RPMI8226 (cell line): Measurements from ENCODE around the gene C1orf35.
A peak's percentile ranks its signal among the peaks of the same experiment; 100 is the strongest.

Source experiments
- DNase-seq: peaks from one replicate; pipeline ENCODE4 v3.0.0-alpha.2; 2015

Gene C1orf35

DNA sequence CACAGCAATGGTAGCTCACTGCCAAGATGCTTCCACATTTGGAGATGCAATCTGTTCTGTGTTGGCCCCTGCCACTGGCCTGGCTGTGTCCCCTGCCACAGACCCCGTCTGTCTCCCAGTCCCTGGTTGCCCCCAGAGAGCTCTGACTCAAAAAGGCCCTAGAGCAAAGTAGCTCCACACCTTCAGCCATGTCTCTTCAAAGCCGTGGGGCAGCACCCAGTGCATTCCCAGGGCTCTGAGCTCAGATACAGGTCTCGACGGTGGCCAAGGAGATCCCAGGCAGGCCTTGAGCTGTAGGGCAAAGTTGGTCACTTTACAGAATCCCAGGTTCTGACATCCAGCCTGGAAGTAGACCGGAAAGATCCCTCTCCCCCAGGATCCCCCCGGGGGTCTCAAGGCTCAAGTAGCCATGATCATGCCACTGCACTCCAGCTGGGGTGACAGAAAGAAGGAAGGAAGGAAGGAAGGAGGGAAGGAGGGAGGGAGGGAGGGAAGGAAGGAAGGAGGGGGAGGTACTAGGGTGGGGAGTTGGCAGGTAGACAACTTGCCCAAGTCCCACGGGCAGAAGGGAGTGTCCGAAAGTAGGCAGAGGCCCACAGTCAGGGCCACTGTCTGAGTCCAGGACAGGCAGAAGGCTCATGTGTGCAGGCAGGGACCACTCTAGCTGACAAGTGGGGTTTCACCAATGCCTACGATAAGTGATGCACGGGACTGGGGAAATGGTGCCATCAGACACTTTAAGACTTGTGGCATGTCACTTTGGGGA is 25.4 kb downstream of the C1orf35 start:
- DNase-seq, result no peak

DNA sequence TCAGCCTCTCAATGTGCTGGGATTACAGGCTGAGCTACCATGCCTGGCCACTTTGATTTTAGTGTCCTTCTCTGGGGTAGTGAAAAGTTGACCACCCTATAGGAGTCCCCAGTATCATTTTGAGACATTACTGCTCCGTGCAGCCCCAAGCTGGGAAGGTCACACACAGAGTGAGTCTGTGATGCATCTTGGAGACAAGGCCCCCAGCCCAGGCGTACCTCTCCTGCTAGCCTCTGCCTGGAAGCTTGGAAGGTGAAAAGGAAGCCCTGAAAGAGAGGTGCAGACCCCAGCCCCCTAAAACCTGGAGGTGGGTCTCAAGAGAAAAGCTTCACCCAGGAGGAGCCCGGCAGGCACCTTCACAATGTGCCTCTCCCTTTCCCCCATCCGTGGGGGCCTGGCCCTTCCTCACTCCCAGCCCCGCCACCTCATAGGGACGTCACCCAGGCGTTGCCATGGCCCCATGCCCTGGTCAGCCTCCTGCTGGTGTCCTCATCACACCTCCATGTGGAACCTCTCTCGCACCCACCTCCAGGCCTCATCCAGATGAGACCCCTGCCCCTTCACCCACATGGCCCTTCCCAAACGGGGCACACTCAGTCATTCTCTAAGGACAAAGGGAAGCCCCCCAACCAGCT is 26.2 kb downstream of the C1orf35 start:
- DNase-seq, result no peak

DNA sequence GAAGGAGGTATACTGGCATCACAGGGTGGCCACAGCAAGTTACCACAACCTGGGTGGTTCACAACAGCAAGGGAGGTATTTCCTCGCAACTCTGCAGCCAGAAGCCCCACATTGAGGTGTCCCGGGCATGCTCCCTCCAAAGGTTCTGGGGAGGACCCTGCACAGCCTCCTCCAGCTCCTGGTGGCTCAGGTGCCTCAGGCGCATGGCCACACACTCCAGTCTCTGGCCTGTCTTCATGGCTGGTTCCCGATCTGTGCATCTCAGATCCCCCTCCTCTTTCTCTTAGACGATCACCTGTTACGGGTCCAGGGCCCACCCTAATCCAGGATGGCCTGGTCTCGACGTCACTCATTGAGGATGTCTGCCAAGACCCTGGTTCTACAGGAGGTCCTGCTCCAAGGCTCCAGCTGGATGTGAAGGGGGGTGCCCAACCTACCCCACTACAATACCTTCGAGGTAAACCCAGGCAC is 27.3 kb downstream of the C1orf35 start:
- DNase-seq, result no peak

DNA sequence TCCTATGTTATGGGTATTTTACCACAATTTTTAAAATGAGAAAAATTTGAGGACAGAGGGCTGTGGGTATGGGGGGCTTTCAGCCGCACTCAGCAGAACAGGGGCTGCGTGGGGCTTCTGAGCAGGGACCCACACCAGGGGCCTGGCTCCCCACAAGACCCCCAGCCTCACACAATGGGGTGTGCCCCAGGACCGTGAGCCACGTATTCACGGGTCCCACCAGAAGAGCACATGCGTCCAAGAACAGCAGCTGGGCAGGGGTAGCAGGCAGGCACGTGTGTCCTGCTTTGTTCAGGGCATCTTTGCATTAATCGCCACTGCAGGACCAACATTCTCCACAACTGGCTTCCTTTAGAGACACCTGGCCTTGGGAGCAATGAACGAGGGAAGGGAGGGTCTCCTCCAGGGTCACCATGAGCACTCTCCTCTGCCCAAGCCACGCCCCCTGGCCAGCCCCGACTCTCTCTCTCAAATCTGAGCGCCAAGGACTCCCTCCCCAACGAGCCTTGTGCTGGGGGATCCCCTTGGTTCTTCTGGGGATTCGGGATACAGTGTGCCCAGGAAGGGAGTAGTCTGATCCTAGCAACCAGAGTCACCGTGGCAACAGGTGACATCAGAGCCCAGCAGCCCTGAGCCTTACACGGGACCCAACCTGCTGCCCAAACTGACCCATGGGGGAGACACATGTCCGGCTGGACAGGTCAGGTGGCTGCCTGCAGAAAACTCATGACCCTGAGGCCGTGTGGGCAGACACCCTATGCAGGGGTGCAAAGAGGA is 28.0 kb downstream of the C1orf35 start:
- DNase-seq, result no peak

- peak; percentile 54 for DNase-seq
Observed at GRCh38 chr1:228073857-228074545, 29.1 kb downstream of the C1orf35 start.

DNA sequence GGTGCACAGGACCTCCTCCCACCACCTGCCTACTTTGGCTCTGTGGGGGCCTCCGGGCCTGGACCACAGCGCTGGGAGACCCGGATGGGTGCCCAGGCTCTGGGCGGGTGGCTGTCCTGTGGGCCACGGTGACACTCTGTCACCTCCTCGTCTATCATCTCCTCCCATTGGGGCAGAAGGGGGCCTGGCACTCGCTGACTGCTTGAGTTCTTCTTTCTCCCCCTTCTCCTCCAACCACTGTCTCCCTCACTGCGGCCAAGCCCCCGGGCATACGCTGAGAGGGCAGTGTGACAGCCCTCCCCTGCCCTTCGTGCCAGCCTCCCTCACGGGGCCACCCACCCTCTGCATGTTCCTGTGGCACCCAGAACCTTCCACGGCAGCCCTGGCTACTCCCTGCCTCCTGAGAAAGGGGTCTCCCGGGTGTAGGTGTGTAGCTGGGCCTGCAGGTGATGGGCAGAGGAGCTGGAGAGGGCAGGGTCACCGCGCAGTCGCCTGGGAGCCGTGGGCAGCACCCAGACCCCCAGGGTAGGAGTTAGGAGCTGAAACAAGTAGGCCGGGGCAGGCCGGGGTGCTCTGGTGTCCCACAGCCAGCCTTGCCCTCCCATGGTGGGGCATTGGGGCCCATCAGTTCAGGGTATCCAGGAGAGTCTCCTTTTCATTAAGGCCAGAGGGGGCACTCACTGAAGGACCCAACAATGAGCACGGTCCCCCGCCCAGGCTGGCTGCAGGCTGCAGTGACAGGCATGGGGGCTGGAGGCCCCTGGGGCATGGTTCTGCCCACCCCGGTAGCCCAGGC is 29.9 kb downstream of the C1orf35 start:
- no peak for DNase-seq

- DNase-seq, result peak; percentile 69
Observed at GRCh38 chr1:228072658-228073043, 30.5 kb downstream of the C1orf35 start.

DNA sequence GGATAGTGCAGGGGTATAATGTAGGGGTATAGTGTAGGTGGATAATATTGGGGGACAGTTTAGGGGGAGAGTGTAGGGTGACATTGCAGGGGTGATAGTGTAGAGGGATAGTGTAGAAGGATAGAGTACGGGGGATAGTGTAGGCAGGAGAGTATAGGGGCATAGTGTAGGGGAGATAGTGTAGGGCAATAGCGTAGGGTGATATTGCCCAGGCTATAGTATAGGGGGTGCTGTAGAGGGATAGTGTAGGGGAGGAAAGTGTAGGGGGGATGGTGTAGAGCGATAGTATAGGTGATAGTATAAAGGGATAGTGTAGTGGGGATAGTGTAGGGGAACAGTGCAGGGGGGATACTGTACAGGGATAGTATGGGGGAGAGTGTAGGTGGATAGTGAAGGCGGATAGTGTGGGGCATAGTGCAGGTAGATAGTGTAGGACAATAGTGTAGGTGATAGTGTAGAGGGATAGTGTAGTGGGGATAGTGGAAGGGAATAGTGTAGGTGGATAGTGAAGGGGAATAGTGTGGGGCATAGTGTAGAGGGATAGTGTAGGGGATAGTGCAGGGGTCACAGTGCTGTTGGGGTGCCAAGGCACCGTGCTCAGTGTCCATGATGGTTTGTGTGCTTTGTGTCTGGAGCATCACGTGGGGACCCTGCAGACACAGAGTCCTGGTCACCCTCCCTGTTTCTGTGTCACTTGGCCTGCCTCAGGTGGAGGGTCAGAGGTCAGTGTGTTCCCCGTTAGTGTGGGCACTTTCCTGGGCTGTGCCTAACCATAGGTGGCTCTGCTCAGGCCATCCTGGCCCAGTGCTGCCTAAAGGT is 31.1 kb downstream of the C1orf35 start:
- peak; percentile 21 for DNase-seq

DNA sequence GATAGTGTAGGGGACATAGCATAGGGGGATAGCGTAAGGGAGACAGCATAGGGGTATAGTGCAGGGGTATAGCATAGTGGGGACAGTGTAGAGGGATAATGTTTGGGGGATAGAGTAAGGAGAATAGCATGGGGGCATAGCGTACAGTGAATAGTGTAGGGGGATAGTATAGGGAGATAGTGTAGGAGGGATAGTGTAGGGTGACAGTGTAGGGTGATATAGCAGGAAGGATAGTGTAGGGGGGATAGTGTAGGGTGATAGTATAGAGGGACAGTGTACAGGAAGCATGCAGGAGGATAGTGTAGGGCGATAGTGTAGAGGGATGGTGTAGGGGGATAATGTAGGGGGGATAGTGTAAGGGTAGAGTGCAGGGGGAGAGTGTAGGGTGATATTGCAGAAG is 32.3 kb downstream of the C1orf35 start:
- no peak for DNase-seq

GRCh38 chr1:228070173-228070572 is 33.0 kb downstream of the C1orf35 start:
- no peak for DNase-seq

- no peak for DNase-seq
Observed at GRCh38 chr1:228068359-228068758, 34.8 kb downstream of the C1orf35 start.

- DNase-seq, result no peak
Observed at GRCh38 chr1:228066891-228067654, 36.1 kb downstream of the C1orf35 start.

DNA sequence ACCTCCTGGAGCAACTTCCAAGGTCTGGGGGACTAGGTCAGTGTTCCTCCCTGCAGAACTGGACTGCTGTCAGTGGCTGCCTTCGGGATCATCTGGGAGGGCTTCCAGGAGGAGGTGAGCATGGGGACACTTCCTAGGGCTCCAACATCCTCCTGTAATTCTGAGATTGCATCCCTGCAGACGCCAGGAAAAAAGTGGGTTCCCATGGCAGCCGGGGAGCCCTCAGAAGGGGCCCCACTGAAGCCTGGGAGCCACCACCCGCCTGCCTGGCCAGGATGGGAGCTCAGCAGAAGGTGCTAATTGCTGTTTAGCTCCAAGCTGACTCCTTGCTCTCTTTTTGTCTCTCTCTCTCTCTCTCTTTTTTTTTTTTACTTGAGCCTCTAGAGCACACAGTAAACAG is 36.7 kb downstream of the C1orf35 start:
- DNase-seq, result no peak

GRCh38 chr1:228065543-228066347 is 37.4 kb downstream of the C1orf35 start:
- no peak for DNase-seq

DNA sequence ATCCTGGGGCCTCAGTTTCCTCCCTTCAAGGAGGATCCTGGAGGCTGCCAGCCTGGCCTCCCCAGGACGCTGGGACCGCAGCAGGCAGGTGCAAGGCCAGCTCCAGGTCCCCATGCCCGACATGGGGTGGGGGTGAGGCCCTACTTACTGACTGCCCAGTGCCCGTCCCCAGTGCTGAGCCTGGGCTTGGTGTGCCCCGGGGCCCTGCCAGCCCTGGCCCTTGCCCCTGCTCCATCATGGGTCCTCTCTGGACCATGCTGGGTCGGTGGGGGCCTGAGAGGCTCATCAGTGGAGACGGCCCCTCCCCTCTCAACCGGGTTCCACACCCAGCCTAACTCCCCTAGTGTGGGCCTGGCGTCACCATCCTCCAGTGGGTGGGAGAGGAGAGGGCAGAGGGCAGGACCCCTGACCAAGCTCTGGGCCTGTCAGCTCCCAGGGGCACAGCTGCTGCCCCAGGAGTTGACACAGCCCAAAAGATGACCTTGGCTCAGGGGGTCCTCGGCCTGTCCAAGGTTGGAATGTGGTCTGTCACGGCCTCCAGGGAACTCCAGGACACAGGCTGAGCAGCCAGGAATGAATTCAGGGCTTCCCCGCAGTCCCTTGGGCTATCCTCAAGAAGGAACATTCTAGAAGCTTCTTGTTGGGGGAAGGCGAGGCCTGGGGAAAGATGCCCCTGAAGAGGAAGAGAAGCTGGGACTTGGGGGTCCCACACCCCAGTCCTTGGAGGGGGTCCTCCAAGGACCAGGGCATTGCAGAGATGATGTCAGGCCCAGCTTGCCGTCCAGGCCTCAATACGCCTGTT is 38.2 kb downstream of the C1orf35 start:
- no peak for DNase-seq

DNA sequence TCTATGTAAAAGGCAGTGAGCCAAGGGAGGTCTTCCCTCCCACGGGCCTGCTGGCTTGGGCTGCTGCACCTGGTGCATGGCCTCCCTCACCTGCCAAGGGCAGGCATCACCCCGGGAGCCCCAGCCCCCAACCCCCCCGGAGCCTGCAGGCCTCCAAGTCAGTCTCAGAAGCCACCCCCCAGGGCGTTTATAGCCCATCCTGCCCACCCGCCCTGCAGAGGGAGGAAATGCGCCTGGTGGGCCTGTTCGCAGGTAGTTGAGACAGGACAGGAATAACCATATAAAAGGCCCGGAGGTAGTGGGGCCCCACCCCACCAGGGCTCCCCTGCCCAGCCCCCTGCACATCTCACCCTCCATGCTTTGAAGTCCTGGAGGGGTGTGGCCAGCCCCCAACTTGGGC is 38.8 kb downstream of the C1orf35 start:
- no peak for DNase-seq

GRCh38 chr1:228063251-228064191 is 39.6 kb downstream of the C1orf35 start:
- no peak for DNase-seq

- peak; percentile 64 for DNase-seq
Observed at GRCh38 chr1:228062812-228063211, 40.3 kb downstream of the C1orf35 start.
